Measurements from ENCODE around the gene ADAMTS12.
A peak's percentile ranks its signal among the peaks of the same experiment; 100 is the strongest.

The ADAMTS12 gene

DNA sequence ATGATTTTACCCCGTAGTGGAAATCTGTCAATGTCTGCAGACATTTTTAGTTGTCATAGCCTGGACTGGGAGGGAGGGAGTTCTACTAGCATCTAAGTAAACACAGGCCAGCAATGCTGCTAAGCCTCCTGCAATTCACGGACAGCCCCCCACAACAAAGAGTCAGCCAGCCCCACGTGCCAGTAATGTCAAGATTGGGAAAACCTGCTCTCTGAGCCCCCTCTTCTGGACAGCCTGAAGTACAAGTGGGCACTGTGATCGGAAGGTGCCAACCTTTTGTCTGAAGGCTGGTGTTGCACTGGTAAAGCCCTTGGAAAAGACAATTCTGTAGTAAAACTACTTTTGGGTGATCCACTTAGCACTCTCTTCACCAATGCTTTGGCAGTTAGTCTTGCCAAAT lies 296.5 kb downstream of the ADAMTS12 start:
- Histone ChIP-seq H3K79me1 (ENCODE audit: low read depth, low read length) (no peaks in the 10 kb centered on the region), H3K23ac (ENCODE audit: low read depth, low read length, poor library complexity) (no peak overlapping the region), H2BK12ac (ENCODE audit: low read length) (no peak overlapping the region), H3K27me3 (ENCODE audit: control insufficient read depth in 3 of 3, insufficient read depth in 3 of 3, low read depth in 1 of 3, low read length in 3 of 3) (no peaks in the 10 kb centered on the region), H3K9me3 (replicated peaks in 1 of 2; ENCODE audit: control insufficient read depth in 2 of 2, insufficient read depth in 1 of 2, low read depth in 1 of 2, low read length in 2 of 2) (no peaks in the 10 kb centered on the region), H2BK15ac (ENCODE audit: low read length) (no peak overlapping the region), H2AK5ac (ENCODE audit: low read depth, low read length) (no peak overlapping the region), H3K4me2 (ENCODE audit: insufficient read depth, low read length, poor library complexity, severe bottlenecking) (no peak overlapping the region), H3K4me3 (ENCODE audit: low read length in 2 of 2) (no peak overlapping the region), H2BK5ac (ENCODE audit: low read length) (no peak overlapping the region), H3K36me3 (replicated peaks in 1 of 2; ENCODE audit: control insufficient read depth in 2 of 2, insufficient read depth in 2 of 2, low read length in 2 of 2) (peaks cover 0 to 17% of the 10 kb centered on the region in 2 donors), H3K4me1 (ENCODE audit: control insufficient read depth in 2 of 2, insufficient read depth in 1 of 2, low read depth in 1 of 2, low read length in 2 of 2) (no peaks in the 10 kb centered on the region), H3K9ac (ENCODE audit: low read depth, low read length, poor library complexity) (no peak overlapping the region), H4K8ac (ENCODE audit: low read depth, low read length) (no peak overlapping the region), H2AFZ (ENCODE audit: low read length) (no peak overlapping the region), H3K14ac (ENCODE audit: low read length) (no peak overlapping the region), H3K18ac (ENCODE audit: low read length) (no peak overlapping the region), H3K27ac (replicated peaks; ENCODE audit: low read length) (no peak overlapping the region), H4K91ac (ENCODE audit: low read depth, low read length, poor library complexity) (no peak overlapping the region), H2BK120ac (ENCODE audit: low read depth, low read length) (no peak overlapping the region), H3K4ac (ENCODE audit: low read length) (no peak overlapping the region)
- WGBS, 2 donors (ENCODE audit: extremely low coverage in 2 of 2, insufficient read length in 2 of 2, insufficient replicate concordance in 1 of 2), result no CpG with 5 or more reads among the region's 4 CpGs
- no peak for DNase-seq (ENCODE audit: low spot score)

DNA sequence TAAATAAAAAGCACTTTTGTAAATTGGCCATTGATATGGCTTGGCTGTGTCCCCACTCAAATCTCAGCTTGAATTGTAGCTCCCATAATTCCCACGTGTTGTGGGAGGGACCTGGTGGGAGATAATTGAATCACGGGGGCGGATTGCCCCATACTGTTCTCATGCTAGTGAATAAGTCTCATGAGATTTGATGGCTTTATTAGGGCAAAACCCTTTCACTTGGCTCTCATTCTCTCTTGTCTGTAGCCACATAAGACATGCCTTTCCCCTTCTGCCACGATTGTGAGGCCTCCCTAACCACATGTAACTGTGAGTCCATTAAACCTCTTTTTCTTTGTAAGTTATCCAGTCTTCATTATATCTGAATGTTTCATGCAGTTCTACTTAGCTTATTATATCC lies 297.8 kb downstream of the ADAMTS12 start:
- no peak overlapping the region for H2BK5ac ChIP-seq (ENCODE audit: low read length)
- DNase-seq (ENCODE audit: low spot score), result no peak

DNA sequence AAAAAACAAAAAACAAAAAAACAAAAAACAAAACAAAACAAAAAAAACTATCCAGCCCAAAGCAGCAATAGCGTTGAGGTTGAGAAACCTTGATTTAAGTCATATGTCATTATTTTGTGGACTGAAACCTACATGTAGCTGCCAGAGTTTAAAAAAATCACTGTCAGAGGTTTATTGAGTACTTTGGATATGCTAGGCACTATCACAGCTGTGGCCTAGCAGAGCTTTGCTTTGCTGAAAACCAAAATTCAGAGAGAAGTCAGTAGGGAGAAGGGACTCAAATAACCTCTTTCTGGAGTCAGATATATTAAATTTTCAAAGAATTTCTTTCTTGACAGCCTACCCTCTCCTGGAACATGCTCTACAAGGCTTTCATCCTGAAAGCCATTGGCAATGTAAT lies 299.5 kb downstream of the ADAMTS12 start:
- Histone ChIP-seq H3K27me3 (ENCODE audit: control insufficient read depth in 3 of 3, insufficient read depth in 3 of 3, low read depth in 1 of 3, low read length in 3 of 3) (no peaks in the 10 kb centered on the region), H3K4me2 (ENCODE audit: insufficient read depth, low read length, poor library complexity, severe bottlenecking) (no peak overlapping the region), H3K23ac (ENCODE audit: low read depth, low read length, poor library complexity) (no peak overlapping the region), H4K91ac (ENCODE audit: low read depth, low read length, poor library complexity) (no peak overlapping the region), H3K4me1 (ENCODE audit: control insufficient read depth in 2 of 2, insufficient read depth in 1 of 2, low read depth in 1 of 2, low read length in 2 of 2) (no peaks in the 10 kb centered on the region), H3K14ac (ENCODE audit: low read length) (no peak overlapping the region), H4K8ac (ENCODE audit: low read depth, low read length) (no peak overlapping the region), H2AK5ac (ENCODE audit: low read depth, low read length) (no peak overlapping the region), H3K79me1 (ENCODE audit: low read depth, low read length) (no peaks in the 10 kb centered on the region), H3K9ac (ENCODE audit: low read depth, low read length, poor library complexity) (no peak overlapping the region), H2BK15ac (ENCODE audit: low read length) (no peak overlapping the region), H3K27ac (replicated peaks; ENCODE audit: low read length) (no peak overlapping the region), H3K4ac (ENCODE audit: low read length) (no peak overlapping the region), H2AFZ (ENCODE audit: low read length) (no peak overlapping the region), H3K36me3 (replicated peaks in 1 of 2; ENCODE audit: control insufficient read depth in 2 of 2, insufficient read depth in 2 of 2, low read length in 2 of 2) (peaks cover 2 to 34% of the 10 kb centered on the region in 2 donors), H2BK120ac (ENCODE audit: low read depth, low read length) (no peak overlapping the region), H3K18ac (ENCODE audit: low read length) (no peak overlapping the region), H3K9me3 (replicated peaks in 1 of 2; ENCODE audit: control insufficient read depth in 2 of 2, insufficient read depth in 1 of 2, low read depth in 1 of 2, low read length in 2 of 2) (no peaks in the 10 kb centered on the region), H3K4me3 (ENCODE audit: low read length in 2 of 2) (no peak overlapping the region), H2BK12ac (ENCODE audit: low read length) (no peak overlapping the region), H2BK5ac (ENCODE audit: low read length) (no peak overlapping the region)
- WGBS, 2 donors (ENCODE audit: extremely low coverage in 2 of 2, insufficient read length in 2 of 2, insufficient replicate concordance in 1 of 2), result no CpG with 5 or more reads among the region's 1 CpG
- DNase-seq (ENCODE audit: low spot score), result no peak

More for the DNA sequence above, 297.8 kb downstream of the ADAMTS12 start:
- no peak overlapping the region for H3K18ac ChIP-seq (ENCODE audit: low read length)
- H3K4me1 ChIP-seq (ENCODE audit: control insufficient read depth in 2 of 2, insufficient read depth in 1 of 2, low read depth in 1 of 2, low read length in 2 of 2), result no peaks in the 10 kb centered on the region
- H3K9ac ChIP-seq (ENCODE audit: low read depth, low read length, poor library complexity), result no peak overlapping the region
- H4K8ac ChIP-seq (ENCODE audit: low read depth, low read length), result no peak overlapping the region
- no peak overlapping the region for H3K4ac ChIP-seq (ENCODE audit: low read length)
- WGBS, 2 donors (ENCODE audit: extremely low coverage in 2 of 2, insufficient read length in 2 of 2, insufficient replicate concordance in 1 of 2), result no CpG with 5 or more reads among the region's 4 CpGs
- H2AFZ ChIP-seq (ENCODE audit: low read length), result no peak overlapping the region
- H3K23ac ChIP-seq (ENCODE audit: low read depth, low read length, poor library complexity), result no peak overlapping the region
- no peaks in the 10 kb centered on the region for H3K27me3 ChIP-seq (ENCODE audit: control insufficient read depth in 3 of 3, insufficient read depth in 3 of 3, low read depth in 1 of 3, low read length in 3 of 3)
- no peak overlapping the region for H2BK15ac ChIP-seq (ENCODE audit: low read length)
- H3K4me3 ChIP-seq (ENCODE audit: low read length in 2 of 2), result no peak overlapping the region
- no peak overlapping the region for H3K14ac ChIP-seq (ENCODE audit: low read length)
- H3K27ac ChIP-seq (replicated peaks; ENCODE audit: low read length), result no peak overlapping the region
- no peak overlapping the region for H2BK120ac ChIP-seq (ENCODE audit: low read depth, low read length)
- peaks cover 0 to 17% of the 10 kb centered on the region in 2 donors for H3K36me3 ChIP-seq (replicated peaks in 1 of 2; ENCODE audit: control insufficient read depth in 2 of 2, insufficient read depth in 2 of 2, low read length in 2 of 2)
- H4K91ac ChIP-seq (ENCODE audit: low read depth, low read length, poor library complexity), result no peak overlapping the region
- H3K79me1 ChIP-seq (ENCODE audit: low read depth, low read length), result no peaks in the 10 kb centered on the region
- H3K9me3 ChIP-seq (replicated peaks in 1 of 2; ENCODE audit: control insufficient read depth in 2 of 2, insufficient read depth in 1 of 2, low read depth in 1 of 2, low read length in 2 of 2), result no peaks in the 10 kb centered on the region
- no peak overlapping the region for H2BK12ac ChIP-seq (ENCODE audit: low read length)
- H2AK5ac ChIP-seq (ENCODE audit: low read depth, low read length), result no peak overlapping the region
- no peak overlapping the region for H3K4me2 ChIP-seq (ENCODE audit: insufficient read depth, low read length, poor library complexity, severe bottlenecking)

DNA sequence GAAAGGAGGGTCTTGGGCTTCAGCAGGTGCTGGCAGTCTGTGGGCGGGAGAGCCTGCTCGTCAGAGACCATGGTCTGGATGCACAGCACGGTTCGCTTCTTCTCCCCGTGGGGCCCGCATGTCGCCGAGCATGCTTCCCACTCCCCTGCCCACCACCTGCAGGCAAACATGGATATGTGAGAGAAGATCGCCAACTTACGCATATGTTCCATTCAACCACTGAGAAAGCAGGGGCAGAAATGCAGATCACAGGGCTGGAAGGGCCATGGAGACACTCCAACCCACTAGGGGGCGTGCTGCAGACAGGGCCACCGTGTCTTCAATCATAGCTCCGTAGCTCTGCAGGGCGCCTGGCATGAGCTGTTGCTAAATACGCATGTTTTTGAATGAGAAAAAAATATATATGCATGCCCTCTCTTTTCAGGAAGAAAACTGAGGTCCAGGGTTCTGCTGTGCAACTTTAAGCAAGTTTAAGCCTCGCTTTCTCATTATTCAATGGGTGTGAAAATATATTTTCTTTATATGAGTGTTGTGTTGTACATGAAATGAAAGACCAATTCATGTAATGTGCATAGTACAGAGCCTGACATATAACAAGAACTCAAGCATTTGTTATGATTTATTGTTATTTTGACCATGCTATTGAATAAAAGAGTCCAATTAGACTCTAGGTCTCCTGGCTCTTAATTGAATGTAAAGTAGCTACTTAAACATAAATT lies 303.0 kb downstream of the ADAMTS12 start:
- Histone ChIP-seq H3K36me3 (replicated peaks in 1 of 2; ENCODE audit: control insufficient read depth in 2 of 2, insufficient read depth in 2 of 2, low read length in 2 of 2) (peaks cover 2 to 45% of the 10 kb centered on the region in 2 donors), H3K27me3 (ENCODE audit: control insufficient read depth in 3 of 3, insufficient read depth in 3 of 3, low read depth in 1 of 3, low read length in 3 of 3) (no peaks in the 10 kb centered on the region), H3K14ac (ENCODE audit: low read length) (no peak overlapping the region), H4K91ac (ENCODE audit: low read depth, low read length, poor library complexity) (no peak overlapping the region), H2BK12ac (ENCODE audit: low read length) (no peak overlapping the region), H2AFZ (ENCODE audit: low read length) (no peak overlapping the region), H3K9ac (ENCODE audit: low read depth, low read length, poor library complexity) (peak overlapping the region; percentile 6), H2BK5ac (ENCODE audit: low read length) (no peak overlapping the region), H3K18ac (ENCODE audit: low read length) (peak overlapping the region; percentile 25), H3K4ac (ENCODE audit: low read length) (no peak overlapping the region), H3K9me3 (replicated peaks in 1 of 2; ENCODE audit: control insufficient read depth in 2 of 2, insufficient read depth in 1 of 2, low read depth in 1 of 2, low read length in 2 of 2) (no peaks in the 10 kb centered on the region), H3K27ac (replicated peaks; ENCODE audit: low read length) (no peak overlapping the region), H2BK120ac (ENCODE audit: low read depth, low read length) (no peak overlapping the region), H3K79me1 (ENCODE audit: low read depth, low read length) (no peaks in the 10 kb centered on the region), H4K8ac (ENCODE audit: low read depth, low read length) (no peak overlapping the region), H3K23ac (ENCODE audit: low read depth, low read length, poor library complexity) (no peak overlapping the region), H3K4me1 (ENCODE audit: control insufficient read depth in 2 of 2, insufficient read depth in 1 of 2, low read depth in 1 of 2, low read length in 2 of 2) (no peaks in the 10 kb centered on the region), H2BK15ac (ENCODE audit: low read length) (no peak overlapping the region), H3K4me3 (ENCODE audit: low read length in 2 of 2) (no peak overlapping the region), H3K4me2 (ENCODE audit: insufficient read depth, low read length, poor library complexity, severe bottlenecking) (no peak overlapping the region), H2AK5ac (ENCODE audit: low read depth, low read length) (no peak overlapping the region)
- no CpG with 5 or more reads among the region's 16 CpGs for WGBS, 2 donors (ENCODE audit: extremely low coverage in 2 of 2, insufficient read length in 2 of 2, insufficient replicate concordance in 1 of 2)
- no peak for DNase-seq (ENCODE audit: low spot score)
